Caco-2 (cell line): Measurements from ENCODE around the gene TKFC. TPM values are rescaled to one million over a fixed set of nuclear protein-coding genes. Genes with fewer than 3 reads are reported as not detected.

Experiments used
- BruUV-seq: library from RNA; stranded (reverse); fragments of 400-500 nt; replicated peaks from 2 replicates; lab custom pipeline; 2021; lab: Mats Ljungman, UMichigan
- CTCF ChIA-PET: fragments of 300-600 bp; sonication (Branson Sonifier 250); formaldehyde crosslinking; loops from one replicate; lab custom pipeline; 2022; ENCODE audit warnings: antibody characterized with exemption; lab: Charles Lee
- POLR2A ChIA-PET: fragments of 300-600 bp; sonication (Branson Sonifier 250); formaldehyde crosslinking; loops from one replicate; lab custom pipeline; 2022; ENCODE audit warnings: antibody characterized with exemption; lab: Charles Lee
- DNase-seq, 2 experiments: peaks; one replicate each; pipeline versions ENCODE4 v3.0.0 to v3.0.0-alpha.2; 2020 to 2022
- H3K27me3 ChIP-seq: replicated peaks from 2 replicates; pipeline ENCODE4 v1.6.0; 2011; ENCODE audit warnings: low read length; ENCODE audit not compliant: control insufficient read depth, insufficient read depth
- H3K36me3 ChIP-seq: 2 replicates; pipeline ENCODE4 v1.5.1; 2011; ENCODE audit warnings: low read length; ENCODE audit not compliant: control insufficient read depth, insufficient read depth
- H3K4me1 ChIP-seq: fragments of 250-450 bp; sonication (Bioruptor Pico); 2 replicates; pipeline ENCODE4 v1.5.1; 2020; ENCODE audit warnings: mild to moderate bottlenecking
- H3K4me3 ChIP-seq: 2 replicates; pipeline ENCODE4 v1.5.1; 2011; ENCODE audit warnings: low read depth, mild to moderate bottlenecking, control low read depth, low read length
- H3K9me3 ChIP-seq: fragments of 250-450 bp; sonication (Bioruptor Pico); 2 replicates; pipeline ENCODE4 v1.5.1; 2020; ENCODE audit warnings: mild to moderate bottlenecking, moderate library complexity
- H3K27ac Mint-ChIP-seq: one replicate; pipeline ENCODE4 v1.8.0; 2022; ENCODE audit warnings: mixed read lengths; ENCODE audit not compliant: unreplicated experiment
- H3K27me3 Mint-ChIP-seq: one replicate; pipeline ENCODE4 v1.8.0; 2022; ENCODE audit warnings: mixed read lengths; ENCODE audit not compliant: insufficient read depth, unreplicated experiment
- H3K36me3 Mint-ChIP-seq: one replicate; pipeline ENCODE4 v1.8.0; 2022; ENCODE audit warnings: mild to moderate bottlenecking, mixed read lengths; ENCODE audit not compliant: insufficient read depth, unreplicated experiment
- H3K4me1 Mint-ChIP-seq: one replicate; pipeline ENCODE4 v1.8.0; 2022; ENCODE audit warnings: low read depth, mixed read lengths; ENCODE audit not compliant: unreplicated experiment
- H3K4me3 Mint-ChIP-seq: one replicate; pipeline ENCODE4 v1.8.0; 2022; ENCODE audit warnings: mild to moderate bottlenecking, moderate library complexity, mixed read lengths; ENCODE audit not compliant: unreplicated experiment
- H3K9me3 Mint-ChIP-seq: one replicate; pipeline ENCODE4 v1.8.0; 2022; ENCODE audit warnings: mixed read lengths; ENCODE audit not compliant: unreplicated experiment
- CTCF ChIP-seq, 2 experiments: fragments of 200-600 bp in 1 of 2; IDR thresholded peaks; 1 replicate in 1 of 2; 2 replicates in 1 of 2; pipeline versions ENCODE4 v1.5.1 to v1.8.0; 2011 to 2022; ENCODE audit warnings: antibody characterized with exemption in 1 of 2, control low read depth in 1 of 2, inconsistent platforms in 1 of 2, low read depth in 1 of 2, low read length in 1 of 2, mild to moderate bottlenecking in 1 of 2, moderate library complexity in 1 of 2; ENCODE audit not compliant: insufficient read depth in 1 of 2, severe bottlenecking in 1 of 2, unreplicated experiment in 1 of 2
- intact Hi-C: fragments of 100-400 bp; cut with micrococcal nuclease; formaldehyde crosslinking; loops from one replicate; pipeline ENCODE4 v1.10.0; 2022; ENCODE audit not compliant: unreplicated experiment
- total RNA-seq: library from RNA; stranded (reverse); gene quantifications from 2 replicates; pipeline ENCODE4 v1.2.3, GENCODE V29; 2022

The TKFC gene
- total RNA-seq, 1 experiment from 2014 or later: 99.0 TPM

- BruUV-seq: no TSS peak
- no peaks in the 10 kb centered on the region for H3K27me3 ChIP-seq
- no peak overlapping the region for H3K4me3 ChIP-seq
- DNase-seq: no peak
- no peak for TF ChIP-seq CTCF (IDR thresholded peaks at IDR 0.05; ENCODE audit: insufficient read depth in 1 of 2, low read depth in 1 of 2, low read length in 1 of 2, severe bottlenecking in 1 of 2, unreplicated experiment in 1 of 2)
- no peak overlapping the region for H3K4me3 Mint-ChIP-seq
- intact Hi-C loops: no loop called here
- H3K36me3 ChIP-seq: peaks cover 8% of the 10 kb centered on the region
- peaks cover 76% of the 10 kb centered on the region for H3K36me3 Mint-ChIP-seq
- no peak overlapping the region for H3K27ac Mint-ChIP-seq
- no peaks in the 10 kb centered on the region for H3K4me1 Mint-ChIP-seq
- no peaks in the 10 kb centered on the region for H3K27me3 Mint-ChIP-seq
- POLR2A ChIA-PET: no interaction called here
- H3K9me3 ChIP-seq: no peaks in the 10 kb centered on the region
- H3K9me3 Mint-ChIP-seq: no peaks in the 10 kb centered on the region
- CTCF ChIA-PET: interaction anchor here (0.5 kb wide), 2 partner anchors 173 to 193 kb away, joined by 3 to 7 read pairs; partner anchors contain the start of gene LRRC10B
- H3K4me1 ChIP-seq: no peaks in the 10 kb centered on the region
These were observed 17.8 kb upstream of the TKFC start for GRCh38 chr11:61315260-61315659.

GRCh38 chr11:61325649-61326414 is 7.2 kb upstream of the TKFC start:
- Histone ChIP-seq H3K36me3 (peaks cover 2% of the 10 kb centered on the region), H3K9me3 (no peaks in the 10 kb centered on the region), H3K4me3 (no peak overlapping the region), H3K27me3 (no peaks in the 10 kb centered on the region), H3K4me1 (no peaks in the 10 kb centered on the region)
- no peak for DNase-seq
- CTCF ChIA-PET: no interaction called here
- intact Hi-C loops: no loop called here
- Mint-ChIP-seq H3K4me3 (no peak overlapping the region), H3K9me3 (no peaks in the 10 kb centered on the region), H3K4me1 (peaks cover 7% of the 10 kb centered on the region), H3K27ac (no peak overlapping the region), H3K36me3 (peaks cover 94% of the 10 kb centered on the region), H3K27me3 (no peaks in the 10 kb centered on the region)
- POLR2A ChIA-PET: interaction anchor here (1.1 kb wide), 1 partner anchor 103 kb away, joined by 4 read pairs; no protein-coding TSS in a partner anchor
- BruUV-seq: no TSS peak
- no peak for TF ChIP-seq CTCF (IDR thresholded peaks at IDR 0.05; ENCODE audit: insufficient read depth in 1 of 2, low read depth in 1 of 2, low read length in 1 of 2, severe bottlenecking in 1 of 2, unreplicated experiment in 1 of 2)

- Mint-ChIP-seq H3K27me3 (no peaks in the 10 kb centered on the region), H3K27ac (no peak overlapping the region), H3K36me3 (peaks cover 85% of the 10 kb centered on the region), H3K9me3 (no peaks in the 10 kb centered on the region), H3K4me1 (peaks cover 17% of the 10 kb centered on the region), H3K4me3 (no peak overlapping the region)
- Histone ChIP-seq H3K27me3 (no peaks in the 10 kb centered on the region), H3K4me3 (no peak overlapping the region), H3K4me1 (no peaks in the 10 kb centered on the region), H3K36me3 (peaks cover 2% of the 10 kb centered on the region), H3K9me3 (no peaks in the 10 kb centered on the region)
- ChIA-PET POLR2A (interaction anchor here (0.7 kb wide), 1 partner anchor 29 kb away, joined by 3 read pairs; no protein-coding TSS in a partner anchor), CTCF (no interaction called here)
- no peak for DNase-seq
- intact Hi-C loops: no loop called here
- no TSS peak for BruUV-seq
- TF ChIP-seq CTCF (IDR thresholded peaks at IDR 0.05; ENCODE audit: insufficient read depth in 1 of 2, low read depth in 1 of 2, low read length in 1 of 2, severe bottlenecking in 1 of 2, unreplicated experiment in 1 of 2): no peak
These were observed 5.4 kb upstream of the TKFC start for GRCh38 chr11:61327669-61328071.
